ENCODE results near the gene TBC1D28.
"Not testable (repeated sequence)": the region's sequence is repeated elsewhere in the genome, so short reads cannot be mapped to it uniquely, and the experiment has no call there.

DNA sequence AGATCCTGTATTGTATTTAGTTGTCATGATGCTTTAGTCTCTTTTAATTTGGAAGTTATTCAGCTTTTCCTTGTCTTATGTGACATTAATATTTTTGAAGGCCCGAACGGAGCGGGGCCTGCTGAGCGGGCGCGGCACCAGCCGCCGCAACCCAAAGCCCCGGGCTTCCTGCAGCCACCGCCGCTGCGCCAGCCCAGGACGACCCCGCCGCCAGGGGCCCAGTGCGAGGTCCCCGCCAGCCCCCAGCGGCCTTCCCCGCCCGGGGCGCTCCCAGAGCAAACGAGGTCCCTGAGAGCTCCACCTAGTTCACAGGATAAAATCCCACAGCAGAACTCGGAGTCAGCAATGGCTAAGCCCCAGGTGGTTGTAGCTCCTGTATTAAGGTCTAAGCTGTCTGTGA, 5.9 kb upstream of the TBC1D28 start:
- TF ChIP-seq EP300 (IDR thresholded peaks at IDR 0.05); POLR2A (IDR thresholded peaks at IDR 0.05; ENCODE audit: low read depth): not testable (repeated sequence)

Data from esophagus muscularis mucosa (tissue), 2 donors.